Caki2 (cell line): ENCODE measurements around the gene RASSF3. TPM values are rescaled to one million over a fixed set of nuclear protein-coding genes. Genes with fewer than 3 reads are reported as not detected.

Experiments
- DNase-seq: peaks from one replicate; pipeline ENCODE4 v3.0.0-alpha.2; 2015; ENCODE audit warnings: low read depth
- in situ Hi-C: cut with HindIII; loops from 2 replicates; pipeline ENCODE4 v1.10.0; 2016; ENCODE audit warnings: low sequenced_read_pairs, low pct_unique_long_range_greater_than_20kb, mixed read lengths
- total RNA-seq: library from RNA; depleted of rRNA; stranded (reverse); fragments of >200 nt; shearing (Covaris generic); gene quantifications from 2 replicates; pipeline ENCODE4 v1.2.3, GENCODE V29; 2014; ENCODE audit warnings: low replicate concordance

RASSF3 gene
- total RNA-seq, 1 experiment from 2014 or later: 50.0 TPM

DNA sequence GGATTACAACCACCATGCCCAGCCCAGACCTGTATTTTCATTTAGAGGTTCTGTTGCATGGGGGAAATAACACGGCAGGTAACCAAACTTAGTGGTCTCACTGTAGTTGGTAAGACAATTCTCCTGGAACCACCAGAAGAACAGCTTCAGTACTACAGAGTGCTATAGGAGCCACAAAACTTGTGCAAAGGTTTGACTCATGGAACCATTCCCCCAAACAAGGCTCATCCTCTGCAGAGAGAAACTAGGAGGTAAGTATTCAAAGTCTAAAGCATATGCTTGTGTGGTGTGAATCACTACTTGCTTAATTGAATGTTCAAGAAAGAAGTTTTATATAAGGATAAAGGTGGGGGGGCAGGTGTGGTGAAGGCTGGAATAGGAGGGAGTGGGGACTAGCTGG, 90.2 kb downstream of the RASSF3 start:
- in situ Hi-C loops: no loop called here
- no peak for DNase-seq

- in situ Hi-C loops: no loop called here
- no peak for DNase-seq
Measured at GRCh38 chr12:64701283-64701682, 91.0 kb downstream of the RASSF3 start.

DNA sequence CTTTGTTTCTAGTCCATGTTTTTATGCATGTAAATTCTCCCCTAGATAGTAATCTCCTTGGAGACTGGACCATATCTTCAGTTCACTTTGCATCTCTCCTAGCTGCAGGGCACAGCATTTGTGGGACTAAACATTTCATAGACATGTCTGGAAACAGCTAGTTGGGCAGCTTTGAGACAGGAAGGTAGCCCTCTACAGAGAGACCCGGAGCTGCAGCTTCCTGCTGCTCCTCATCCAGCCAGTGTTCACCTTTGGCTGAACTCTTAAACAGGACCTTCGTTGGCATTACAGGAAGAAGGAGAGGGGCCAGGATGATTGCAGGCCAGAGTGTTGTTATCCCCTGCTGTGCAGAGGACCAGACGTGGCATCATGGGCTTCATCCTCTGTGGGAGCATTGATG, 96.0 kb downstream of the RASSF3 start:
- no peak for DNase-seq
- in situ Hi-C loops: no loop called here

DNA sequence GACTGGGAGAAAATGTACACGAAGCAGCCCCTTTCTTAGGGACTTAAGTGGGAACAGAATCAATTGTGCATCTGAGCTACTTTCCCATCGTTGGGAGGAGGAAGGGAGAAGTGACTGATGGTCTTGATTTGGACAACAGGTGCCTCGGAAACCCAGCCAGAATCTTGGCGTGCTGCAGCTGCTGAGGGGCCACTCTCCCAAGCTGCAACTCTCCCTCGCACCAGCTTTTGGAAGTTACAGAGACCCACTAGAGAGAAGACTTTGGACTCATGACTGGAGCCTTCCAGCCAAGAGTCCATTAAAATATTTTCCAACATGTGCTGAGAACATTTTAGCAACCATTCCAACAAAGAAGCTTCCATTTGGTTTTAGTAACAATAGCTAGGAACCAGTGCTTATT, 96.6 kb downstream of the RASSF3 start:
- in situ Hi-C loops: no loop called here

GRCh38 chr12:64707362-64707761, 97.1 kb downstream of the RASSF3 start:
- in situ Hi-C loops: no loop called here
- no peak for DNase-seq

More for the DNA sequence above, 96.6 kb downstream of the RASSF3 start:
- no peak for DNase-seq

DNA sequence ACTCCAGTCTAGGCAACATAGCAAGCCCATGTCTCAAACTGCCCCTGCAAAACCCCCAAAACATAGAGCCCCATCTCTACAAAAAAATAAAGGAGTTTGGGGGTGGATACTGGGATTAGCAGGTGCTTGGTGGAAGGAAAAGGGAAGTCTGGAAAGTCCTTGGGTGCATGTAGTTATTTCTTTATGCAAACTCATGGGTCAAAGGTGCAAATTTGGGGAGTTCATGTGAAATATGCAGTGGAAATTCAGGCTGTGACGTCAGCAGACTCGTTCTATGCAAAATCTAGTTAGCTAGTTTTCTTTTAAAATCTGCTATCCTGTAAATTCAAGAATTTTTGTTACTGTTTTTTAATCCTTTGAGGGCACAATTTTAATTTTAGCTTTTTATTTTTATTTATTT, 97.6 kb downstream of the RASSF3 start:
- DNase-seq: no peak
- in situ Hi-C loops: no loop called here

- in situ Hi-C loops: no loop called here
- no peak for DNase-seq
Measured at GRCh38 chr12:64709429-64709828, 99.1 kb downstream of the RASSF3 start.

DNA sequence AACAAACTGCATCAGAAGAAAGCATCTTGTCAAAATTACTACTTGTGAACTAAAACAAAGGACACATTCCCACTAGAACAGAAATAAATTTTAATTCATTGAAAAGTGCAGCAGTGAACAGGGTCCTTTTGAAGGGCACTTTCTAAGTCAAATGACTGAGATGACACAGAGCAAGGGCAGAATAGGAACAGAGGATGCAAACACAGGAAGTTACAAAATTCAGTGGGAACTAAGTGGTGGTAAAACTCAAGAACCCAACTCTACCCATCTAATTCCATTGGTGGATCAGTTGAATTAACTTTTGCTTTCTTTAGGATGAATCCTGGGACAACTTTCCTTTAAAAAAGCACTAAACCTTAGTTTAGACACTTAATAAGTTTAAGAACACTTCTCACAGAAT, 103.1 kb downstream of the RASSF3 start:
- in situ Hi-C loops: no loop called here
- DNase-seq: no peak

DNA sequence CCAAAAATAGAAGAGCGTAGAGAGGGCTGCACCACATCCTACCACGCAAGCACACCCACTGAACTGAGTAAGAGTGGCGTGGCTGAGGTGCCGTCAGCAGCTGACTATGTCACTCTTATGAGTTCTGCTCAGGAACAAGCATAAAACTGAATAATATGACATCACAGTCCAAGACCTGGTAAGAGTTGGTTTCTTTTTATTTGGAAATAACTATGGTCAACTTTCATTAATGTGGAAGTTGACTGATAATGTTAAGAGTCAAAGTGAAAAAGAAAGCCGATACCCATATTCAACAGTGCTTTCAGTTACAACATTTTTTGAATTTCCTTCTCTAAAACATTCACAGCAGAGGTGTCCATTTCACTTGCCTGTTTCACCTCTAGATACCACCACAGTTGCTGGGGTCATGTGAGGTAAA, 104.3 kb downstream of the RASSF3 start:
- in situ Hi-C loops: no loop called here
- DNase-seq: no peak

DNA sequence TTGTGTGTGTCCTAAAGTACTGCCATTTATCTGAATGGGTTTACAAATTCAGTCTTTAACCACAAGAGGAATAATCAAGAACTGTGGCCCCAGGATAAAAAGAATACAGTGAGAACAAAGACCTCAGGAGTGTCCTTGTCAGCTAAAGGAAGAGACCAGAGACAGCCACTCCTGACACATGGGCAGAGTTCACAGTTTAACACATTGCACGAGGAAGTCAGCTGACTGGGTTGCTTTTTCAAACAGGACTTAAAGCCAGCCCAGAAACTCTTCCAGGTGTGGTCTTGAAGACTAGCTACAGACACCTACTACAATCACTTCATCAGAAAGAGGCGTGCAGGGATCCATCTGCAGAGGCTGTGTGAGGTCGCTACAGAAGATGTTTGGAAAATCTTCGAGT, 106.1 kb downstream of the RASSF3 start:
- DNase-seq: no peak

DNA sequence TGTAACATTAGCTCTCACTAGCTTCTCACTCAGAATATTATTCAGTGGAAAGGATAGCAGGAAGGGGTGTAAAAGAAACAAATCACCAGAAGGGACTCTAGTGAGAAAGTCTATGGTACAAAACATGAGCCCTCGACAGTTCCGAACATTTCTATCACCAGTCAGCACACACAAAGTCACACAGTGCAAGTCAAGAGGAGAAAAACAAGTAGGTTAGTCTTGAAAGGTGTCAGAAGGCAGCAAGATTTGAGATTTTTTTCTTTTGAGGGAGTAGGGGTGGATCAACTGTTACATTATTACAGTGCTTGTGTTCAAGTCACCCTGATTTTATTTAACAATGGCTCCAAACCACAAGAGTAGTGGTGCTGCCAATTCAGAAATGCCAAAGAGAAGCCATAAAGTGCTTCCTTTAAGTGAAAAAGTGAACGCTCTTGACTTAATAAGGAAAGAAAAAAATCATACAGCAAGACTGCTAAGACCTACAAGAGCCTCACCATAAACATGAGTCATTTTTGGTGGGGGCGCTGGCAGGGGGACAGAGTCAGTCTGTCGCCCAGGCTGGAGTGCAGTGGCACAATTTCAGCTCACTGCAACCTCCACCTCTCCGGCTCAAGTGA, 106.7 kb downstream of the RASSF3 start:
- in situ Hi-C loops: no loop called here
- DNase-seq: no peak

More for the DNA sequence above, 106.1 kb downstream of the RASSF3 start:
- in situ Hi-C loops: no loop called here

GRCh38 chr12:64718649-64719048, 108.4 kb downstream of the RASSF3 start:
- no peak for DNase-seq
- in situ Hi-C loops: no loop called here

- DNase-seq: no peak
- in situ Hi-C loops: no loop called here
Measured at GRCh38 chr12:64720884-64721283, 110.6 kb downstream of the RASSF3 start.

DNA sequence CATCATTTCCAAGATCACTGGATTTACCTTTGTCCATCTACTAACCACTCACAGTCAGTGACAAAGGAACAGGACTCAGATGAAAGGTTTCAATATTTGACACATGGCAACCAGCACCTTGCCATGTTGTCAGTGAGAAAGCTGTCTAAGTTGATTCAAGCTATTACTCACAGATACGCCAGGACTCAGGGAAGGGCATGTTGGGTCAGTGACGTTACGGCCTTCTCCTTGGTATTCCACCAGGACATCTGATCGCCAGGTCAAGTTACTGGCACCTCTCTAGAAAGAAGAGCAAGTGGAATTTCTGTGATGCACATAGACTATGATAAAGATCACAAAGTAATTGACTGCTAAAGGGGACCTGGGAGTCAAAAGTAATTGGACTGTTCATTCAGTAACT, 112.5 kb downstream of the RASSF3 start:
- in situ Hi-C loops: no loop called here
- DNase-seq: no peak

- in situ Hi-C loops: no loop called here
- DNase-seq: no peak
Measured at GRCh38 chr12:64723630-64724029, 113.3 kb downstream of the RASSF3 start.

- in situ Hi-C loops: no loop called here
- DNase-seq: no peak
Measured at GRCh38 chr12:64724201-64724745, 114.0 kb downstream of the RASSF3 start.

DNA sequence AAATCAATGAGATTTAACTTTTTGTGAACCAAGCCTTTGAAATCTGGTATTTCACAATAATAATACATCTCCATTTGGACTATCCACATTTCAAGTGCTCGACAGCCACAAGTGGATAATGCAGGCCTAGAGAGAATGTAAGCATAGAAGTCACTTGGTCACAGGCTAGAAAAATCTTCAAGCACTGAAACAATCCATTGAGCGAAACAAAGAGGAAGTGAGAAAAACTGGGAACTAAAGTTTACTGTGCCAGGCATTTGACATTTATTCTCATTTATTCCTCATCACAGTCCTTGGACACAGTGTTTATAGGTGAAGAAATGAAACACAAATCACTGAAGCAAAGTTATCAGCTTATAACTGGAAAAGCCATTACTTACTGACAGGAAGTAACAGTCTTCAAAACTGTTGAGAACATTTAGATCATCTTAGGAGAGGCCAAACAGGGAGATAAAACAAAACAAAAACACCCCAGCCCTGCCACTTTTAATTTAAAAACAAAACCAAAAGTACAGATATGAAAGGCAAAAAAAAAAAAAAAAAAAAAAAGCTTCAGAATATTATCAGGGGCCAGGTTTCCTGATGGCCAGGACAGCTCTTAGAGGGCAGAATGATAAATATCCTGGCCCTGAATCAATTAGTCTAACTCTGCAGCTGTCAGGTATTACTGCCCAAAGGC, 119.8 kb downstream of the RASSF3 start:
- no peak for DNase-seq
- in situ Hi-C loops: no loop called here

GRCh38 chr12:64730588-64730969, 120.3 kb downstream of the RASSF3 start:
- in situ Hi-C loops: no loop called here
- DNase-seq: no peak

DNA sequence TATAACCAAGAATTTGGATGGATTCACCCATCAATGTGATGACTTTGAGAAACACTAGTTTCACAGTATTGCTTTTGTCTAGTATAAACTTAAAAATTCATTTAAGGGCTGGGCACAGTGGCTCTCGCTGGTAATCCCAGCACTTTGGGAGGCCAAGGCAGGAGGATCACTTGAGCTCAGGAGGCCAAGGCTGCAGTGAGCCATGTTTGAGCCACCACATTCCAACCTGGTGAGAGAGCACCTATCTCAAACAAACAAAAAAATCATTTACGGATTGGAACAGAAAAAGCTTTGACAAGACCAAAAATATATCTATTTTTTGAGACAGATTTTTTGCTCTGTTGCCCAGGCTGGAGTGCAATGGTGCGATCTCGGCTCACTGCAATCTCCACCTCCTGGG, 121.4 kb downstream of the RASSF3 start:
- DNase-seq: no peak
- in situ Hi-C loops: no loop called here

- DNase-seq: peak; percentile 66
- in situ Hi-C loops: no loop called here
Measured at GRCh38 chr12:64733857-64734256, 123.6 kb downstream of the RASSF3 start.
